NCI-H2171 (cell line): Measurements from ENCODE around the gene TSHB.

Experiments used
- DNase-seq: peaks from one replicate; lab custom pipeline; 2025; lab: John Stamatoyannopoulos, UW

Gene TSHB

GRCh38 chr1:115060501-115060900, 30.9 kb downstream of the TSHB start:
- no peak for DNase-seq

DNA sequence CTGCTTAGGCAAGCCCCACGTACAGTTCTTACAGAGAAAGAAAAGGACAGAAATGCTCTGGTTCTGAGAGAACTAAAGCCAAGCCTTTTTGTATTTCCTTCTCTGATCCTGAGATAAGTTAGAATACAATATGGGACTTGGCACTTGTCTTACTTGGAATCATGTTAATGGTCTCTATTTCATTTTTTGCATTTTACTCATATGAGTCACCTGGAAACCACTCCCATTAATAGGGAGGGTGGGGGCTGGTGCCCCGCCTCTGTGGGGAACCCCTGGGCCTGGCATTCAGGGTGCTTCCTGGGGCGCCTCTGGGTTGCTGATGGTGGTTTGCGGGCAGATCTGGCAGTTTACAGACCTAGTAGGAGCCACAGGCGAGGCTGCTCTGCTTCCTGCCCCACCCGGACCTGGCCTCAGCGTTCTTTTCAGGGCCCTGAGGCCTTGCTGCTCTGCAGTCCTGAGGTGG, 32.9 kb downstream of the TSHB start:
- no peak for DNase-seq

DNA sequence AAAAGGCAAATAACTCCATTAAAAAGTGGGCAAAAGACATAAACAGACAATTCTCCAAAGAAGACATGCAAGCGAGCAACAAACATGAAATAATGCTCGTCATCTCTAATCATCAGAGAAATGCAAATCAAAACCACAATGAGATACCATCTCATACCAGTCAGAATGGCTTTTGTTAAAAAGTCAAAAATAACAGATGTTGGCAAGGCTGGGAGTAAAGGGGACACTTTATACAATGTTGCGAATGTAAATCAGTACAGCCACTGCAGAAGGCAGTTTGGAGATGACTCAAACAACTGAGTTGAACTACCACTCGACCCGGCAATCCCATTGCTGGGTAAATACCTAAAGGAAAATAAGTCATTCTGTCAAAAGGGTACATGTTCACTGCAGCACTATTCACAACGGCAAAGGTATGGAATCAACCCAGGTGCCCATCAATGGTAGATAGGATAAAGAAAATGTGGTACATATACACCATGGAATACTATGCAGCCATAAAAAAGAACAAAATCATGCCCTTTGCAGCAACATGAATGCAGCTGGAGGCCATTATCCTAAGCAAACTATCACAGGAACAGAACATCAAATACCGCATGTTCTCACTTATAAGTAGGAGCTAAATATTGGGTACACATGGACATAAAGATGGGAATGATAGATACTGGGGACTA, 33.7 kb downstream of the TSHB start:
- DNase-seq, result no peak

GRCh38 chr1:115064461-115064860, 34.8 kb downstream of the TSHB start:
- DNase-seq, result no peak

DNA sequence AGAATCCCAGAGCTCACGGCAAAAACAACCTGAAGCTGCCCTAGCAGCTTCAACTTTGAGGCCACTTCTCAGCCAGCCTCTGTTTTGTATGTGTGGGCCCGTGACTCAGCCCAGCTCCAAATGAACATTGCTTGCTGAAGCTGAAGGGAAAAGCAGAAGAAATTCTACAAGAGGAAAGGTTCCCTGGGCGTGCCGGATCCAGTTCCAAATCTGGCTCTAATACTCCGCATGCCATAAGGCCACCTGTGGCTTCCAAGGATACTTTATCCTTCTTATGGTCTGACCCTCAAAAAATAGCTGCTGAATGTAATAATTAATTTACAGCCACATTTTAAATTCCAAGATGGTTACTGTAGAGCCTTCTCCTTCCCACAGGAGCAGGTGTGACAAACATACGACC, 35.4 kb downstream of the TSHB start:
- DNase-seq, result no peak

GRCh38 chr1:115067161-115067859, 37.7 kb downstream of the TSHB start:
- no peak for DNase-seq

GRCh38 chr1:115068826-115069585, 39.4 kb downstream of the TSHB start:
- DNase-seq, result no peak

GRCh38 chr1:115069659-115070308, 40.2 kb downstream of the TSHB start:
- no peak for DNase-seq

GRCh38 chr1:115071012-115071664, 41.5 kb downstream of the TSHB start:
- no peak for DNase-seq

GRCh38 chr1:115073298-115074087, 43.9 kb downstream of the TSHB start:
- no peak for DNase-seq

DNA sequence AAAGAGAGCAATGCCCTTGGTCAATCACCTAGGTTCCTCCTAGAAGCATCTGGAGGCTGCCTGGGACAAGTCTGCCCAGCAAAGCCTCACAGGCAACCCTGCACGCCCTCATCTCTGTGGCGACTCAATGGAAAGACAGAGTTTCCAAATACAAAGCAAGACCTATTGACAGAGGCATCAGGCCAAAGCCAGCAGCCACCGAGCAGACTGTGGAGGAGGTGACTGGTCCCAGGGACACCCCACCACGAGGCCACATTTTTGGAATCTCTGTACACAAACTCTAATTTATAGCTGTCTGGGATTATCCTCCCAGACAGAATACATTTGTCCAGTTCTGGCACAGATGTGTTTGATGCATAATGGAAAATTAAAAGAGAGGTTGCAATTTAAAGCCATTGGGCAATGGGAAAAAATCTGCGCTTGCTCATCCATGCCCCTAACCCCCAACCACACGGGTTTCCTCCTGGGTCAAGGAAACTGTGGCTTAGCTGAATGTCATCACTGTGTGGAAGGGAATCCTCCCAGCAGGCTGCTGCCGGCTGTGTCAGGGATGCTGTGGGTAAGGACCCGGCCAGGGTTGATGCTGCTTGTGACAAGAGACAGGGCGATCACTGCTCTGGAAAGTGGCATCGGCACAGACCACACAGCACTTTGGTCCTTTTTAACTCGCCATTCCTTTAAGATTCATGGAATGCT, 45.4 kb downstream of the TSHB start:
- no peak for DNase-seq

DNA sequence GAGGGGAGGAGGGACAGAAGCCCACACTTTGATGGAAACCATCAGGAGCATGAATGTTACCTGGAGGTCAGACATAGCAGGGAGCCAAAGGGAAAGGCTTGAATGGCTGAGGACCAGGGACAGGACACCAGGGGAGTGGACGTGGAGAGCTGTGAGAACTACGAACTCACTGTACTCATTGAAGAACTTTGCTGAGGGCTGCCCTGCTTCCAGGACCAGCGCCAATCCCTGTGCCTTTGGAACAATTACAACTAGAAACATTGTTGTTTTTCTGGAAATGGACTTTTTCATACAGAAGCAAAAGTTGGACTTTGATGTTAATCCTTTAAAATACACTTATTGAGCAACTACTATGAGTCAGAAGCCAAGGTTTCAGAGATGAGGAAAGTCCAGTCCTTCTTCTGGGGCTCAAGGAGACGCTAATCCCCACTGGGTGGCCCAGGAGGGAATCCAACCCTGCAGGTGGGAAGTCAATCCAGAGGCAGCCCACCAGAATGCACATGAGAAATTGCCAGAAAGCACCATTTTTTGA, 46.8 kb downstream of the TSHB start:
- no peak for DNase-seq

DNA sequence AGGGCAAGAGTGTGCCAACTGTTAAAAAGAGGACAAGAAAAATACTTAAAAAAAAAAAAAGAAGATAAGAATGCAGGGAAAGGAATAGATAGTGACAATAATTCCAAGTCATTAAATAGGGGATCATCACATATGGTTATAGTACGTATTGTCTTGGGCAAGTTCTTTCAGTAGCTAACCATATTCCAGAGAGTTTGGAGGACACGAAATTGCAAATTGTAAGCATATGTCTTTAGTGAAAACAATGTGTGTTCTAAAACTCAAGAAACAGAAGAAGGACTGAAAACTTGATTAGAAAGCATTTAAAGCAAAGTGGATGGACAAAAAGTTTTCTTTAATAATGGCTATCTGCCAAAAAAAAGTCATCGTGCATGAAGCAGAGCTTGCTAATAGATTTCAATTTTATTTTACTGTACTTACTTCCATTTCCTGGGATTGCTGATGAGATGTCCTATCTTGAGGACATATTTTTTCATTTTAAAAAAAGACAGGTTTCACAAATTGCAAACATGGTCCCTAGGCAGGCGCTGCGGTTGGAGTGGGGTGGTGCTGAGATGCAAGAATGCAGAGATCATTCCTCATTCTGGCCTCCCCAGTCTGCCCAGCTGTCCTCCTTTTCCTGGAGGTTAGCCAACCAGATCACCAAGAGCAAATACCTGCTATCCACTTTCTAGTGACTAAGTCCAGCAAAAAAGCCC, 47.8 kb downstream of the TSHB start:
- DNase-seq, result no peak

DNA sequence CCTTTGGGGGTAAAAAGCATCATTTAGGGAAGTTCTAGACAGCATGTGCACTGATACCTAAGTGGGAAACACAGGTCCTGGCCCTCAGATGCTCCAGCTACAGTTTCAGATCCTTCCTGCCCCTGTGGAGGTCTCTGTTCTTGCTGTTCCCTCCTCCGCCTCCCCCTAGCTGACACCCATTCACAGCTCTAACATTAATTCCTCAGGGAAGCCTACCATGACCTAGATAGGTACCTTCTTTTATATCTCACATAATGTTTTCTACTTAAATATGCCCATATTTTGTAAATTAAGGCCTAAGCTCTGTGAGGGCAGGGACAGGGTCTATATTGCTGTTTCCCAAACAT, 48.3 kb downstream of the TSHB start:
- no peak for DNase-seq

DNA sequence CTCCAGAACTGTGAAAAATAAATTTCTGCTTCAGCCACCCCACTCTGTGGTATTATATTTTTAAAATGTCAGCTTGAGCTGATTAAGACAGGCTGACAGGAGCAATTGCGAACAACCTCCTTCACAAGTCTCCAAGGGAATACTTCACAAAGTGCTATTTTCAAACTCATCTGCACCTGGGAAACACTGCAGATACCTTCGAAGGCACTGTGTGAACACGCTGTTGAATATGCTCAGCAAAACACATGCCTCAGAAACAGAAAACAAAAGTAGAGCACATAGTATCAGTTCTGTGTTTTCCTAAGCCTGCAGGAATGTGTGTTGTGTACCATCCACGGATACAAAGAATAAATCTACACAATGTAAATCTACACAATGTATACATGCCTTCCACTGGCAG, 49.1 kb downstream of the TSHB start:
- DNase-seq, result no peak

DNA sequence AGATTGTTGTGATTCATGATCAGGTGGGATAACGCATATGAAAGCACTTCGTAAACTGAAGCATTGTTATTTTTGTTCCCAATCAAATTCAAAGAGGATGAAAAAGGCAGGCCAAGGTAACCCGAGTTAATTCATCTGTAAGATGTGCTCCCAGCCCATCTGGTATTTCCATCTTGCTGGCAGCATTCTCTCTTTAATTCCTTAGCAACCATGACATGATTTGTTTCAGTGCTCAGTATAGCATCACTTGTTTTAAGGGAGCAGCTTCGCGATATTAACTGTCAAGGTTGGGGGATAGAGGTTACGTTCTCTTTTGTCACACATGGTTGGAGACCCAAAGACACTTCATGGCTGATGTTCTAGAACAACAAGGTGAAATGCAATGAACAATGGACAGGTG, 53.3 kb downstream of the TSHB start:
- peak; percentile 77 for DNase-seq
